ENCODE data around the gene ANKIB1. TPM values are rescaled to one million over a fixed set of nuclear protein-coding genes. Genes with fewer than 3 reads are reported as not detected.

The ANKIB1 gene
- total and polyA plus RNA-seq, 9 of the 15 experiments (the other 6 are each of a cell fraction or from before 2014, with no cell fraction given): 5.9 to 25.2 (median 16.1) TPM

DNA sequence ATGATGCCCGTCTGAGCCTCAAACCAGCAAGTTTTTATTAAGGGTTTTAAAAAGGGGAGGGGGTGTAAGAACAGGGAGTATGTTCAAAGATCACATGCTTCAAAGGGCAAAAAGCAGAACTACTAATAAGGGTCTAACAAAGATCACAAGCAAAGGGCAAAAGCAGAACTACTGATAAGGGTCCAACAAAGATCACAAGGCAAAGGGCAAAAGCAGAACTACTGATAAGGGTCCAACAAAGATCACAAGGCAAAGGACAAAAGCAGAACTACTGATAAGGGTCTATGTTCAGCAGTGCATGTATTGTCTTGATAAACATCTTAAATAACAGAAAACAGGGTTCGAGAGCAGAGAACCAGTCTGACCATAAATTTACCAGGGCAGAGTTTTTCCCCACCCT, 196.9 kb downstream of the ANKIB1 start (continued):
- TF ChIP-seq, protein P1, sequence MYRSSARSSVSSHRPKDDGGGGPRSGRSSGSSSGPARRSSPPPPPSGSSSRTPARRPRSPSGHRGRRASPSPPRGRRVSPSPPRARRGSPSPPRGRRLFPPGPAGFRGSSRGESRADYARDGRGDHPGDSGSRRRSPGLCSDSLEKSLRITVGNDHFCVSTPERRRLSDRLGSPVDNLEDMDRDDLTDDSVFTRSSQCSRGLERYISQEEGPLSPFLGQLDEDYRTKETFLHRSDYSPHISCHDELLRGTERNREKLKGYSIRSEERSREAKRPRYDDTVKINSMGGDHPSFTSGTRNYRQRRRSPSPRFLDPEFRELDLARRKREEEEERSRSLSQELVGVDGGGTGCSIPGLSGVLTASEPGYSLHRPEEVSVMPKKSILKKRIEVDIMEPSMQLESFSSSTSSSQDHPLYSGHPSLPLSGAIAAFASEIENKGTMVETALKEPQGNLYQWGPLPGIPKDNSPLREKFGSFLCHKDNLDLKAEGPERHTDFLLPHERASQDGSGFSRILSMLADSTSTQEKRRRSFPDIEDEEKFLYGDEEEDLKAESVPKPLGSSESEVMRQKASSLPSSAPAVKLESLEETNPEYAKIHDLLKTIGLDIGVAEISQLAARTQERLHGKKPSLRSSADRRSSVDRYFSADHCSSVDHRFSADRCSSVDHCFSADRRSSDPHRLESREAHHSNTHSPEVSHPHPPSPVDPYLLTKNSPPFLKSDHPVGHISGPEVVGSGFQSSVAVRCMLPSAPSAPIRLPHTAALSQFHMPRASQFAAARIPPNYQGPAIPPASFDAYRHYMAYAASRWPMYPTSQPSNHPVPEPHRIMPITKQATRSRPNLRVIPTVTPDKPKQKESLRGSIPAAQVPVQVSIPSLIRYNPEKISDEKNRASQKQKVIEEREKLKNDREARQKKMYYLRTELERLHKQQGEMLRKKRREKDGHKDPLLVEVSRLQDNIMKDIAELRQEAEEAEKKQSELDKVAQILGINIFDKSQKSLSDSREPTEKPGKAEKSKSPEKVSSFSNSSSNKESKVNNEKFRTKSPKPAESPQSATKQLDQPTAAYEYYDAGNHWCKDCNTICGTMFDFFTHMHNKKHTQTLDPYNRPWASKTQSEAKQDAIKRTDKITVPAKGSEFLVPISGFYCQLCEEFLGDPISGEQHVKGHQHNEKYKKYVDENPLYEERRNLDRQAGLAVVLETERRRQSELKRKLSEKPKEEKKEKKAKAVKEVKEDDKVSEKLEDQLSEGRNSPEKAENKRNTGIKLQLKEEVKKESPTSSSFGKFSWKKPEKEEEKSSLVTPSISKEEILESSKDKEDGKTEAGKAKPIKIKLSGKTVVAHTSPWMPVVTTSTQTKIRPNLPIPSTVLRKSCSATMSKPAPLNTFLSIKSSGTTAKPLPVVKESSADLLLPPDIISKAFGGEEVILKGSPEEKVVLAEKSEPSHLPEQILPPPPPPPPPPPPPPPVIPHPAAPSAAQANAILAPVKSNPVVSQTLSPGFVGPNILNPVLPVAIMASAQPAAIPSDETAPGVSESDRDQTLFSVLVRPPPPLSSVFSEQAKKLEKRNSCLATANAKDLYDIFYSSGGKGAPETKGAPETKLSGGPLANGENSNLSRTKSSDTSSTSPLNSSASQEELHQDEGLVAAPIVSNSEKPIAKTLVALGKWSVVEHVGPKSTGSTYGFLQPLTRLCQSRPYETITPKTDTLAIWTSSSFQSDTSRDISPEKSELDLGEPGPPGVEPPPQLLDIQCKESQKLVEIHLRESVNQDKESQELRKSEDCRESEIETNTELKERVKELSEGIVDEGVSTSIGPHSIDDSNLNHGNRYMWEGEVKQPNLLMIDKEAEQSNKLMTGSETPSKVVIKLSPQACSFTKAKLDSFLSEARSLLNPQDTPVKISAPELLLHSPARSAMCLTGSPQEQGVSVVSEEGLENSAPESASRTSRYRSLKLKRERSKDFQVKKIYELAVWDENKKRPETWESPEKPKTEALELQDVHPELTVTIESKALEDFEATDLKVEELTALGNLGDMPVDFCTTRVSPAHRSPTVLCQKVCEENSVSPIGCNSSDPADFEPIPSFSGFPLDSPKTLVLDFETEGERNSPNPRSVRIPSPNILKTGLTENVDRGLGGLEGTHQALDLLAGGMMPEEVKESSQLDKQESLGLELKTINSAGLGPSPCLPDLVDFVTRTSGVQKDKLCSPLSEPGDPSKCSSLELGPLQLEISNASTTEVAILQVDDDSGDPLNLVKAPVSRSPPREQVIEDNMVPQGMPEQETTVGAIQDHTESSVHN (IDR thresholded peaks at IDR 0.05; ENCODE audit: borderline replicate concordance in 1 of 2, low read depth in 1 of 2): peak in 1 of 2 experiments; percentile 25; a peak in 1 of 4 replicates

All from K562 (cell line).